Measurements from ENCODE around the gene PLXNA2. TPM values are rescaled to one million over a fixed set of nuclear protein-coding genes. Genes with fewer than 3 reads are reported as not detected.

The PLXNA2 gene
- total RNA-seq, 1 donor from 2014 or later: 38.3 TPM

DNA sequence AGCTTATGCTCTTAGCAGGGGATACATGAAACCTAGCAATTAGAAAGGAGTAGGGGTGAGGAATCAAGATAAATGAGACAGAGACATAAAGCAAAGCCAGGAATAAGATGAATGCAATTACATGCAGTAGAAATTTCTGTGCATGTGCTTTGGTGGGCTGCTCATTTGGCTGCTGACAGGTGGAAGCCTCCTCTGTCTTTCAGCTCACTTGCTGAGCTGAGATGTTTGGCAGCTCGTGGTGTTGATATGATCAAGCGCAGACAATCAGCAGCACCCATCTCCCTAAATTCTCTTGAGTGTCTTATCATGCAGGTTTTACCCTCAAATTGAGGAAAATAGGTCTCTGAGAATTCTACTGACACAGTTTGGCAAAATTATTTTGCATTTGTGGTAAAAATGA is 224.9 kb downstream of the PLXNA2 start:
- Histone ChIP-seq H3K27me3 (no peaks in the 10 kb centered on the region), H3K4me1 (no peaks in the 10 kb centered on the region), H3K9me3 (no peaks in the 10 kb centered on the region), H3K27ac (no peak overlapping the region), H3K36me3 (no peaks in the 10 kb centered on the region), H3K4me3 (no peak overlapping the region)
- TF ChIP-seq, protein P1, sequence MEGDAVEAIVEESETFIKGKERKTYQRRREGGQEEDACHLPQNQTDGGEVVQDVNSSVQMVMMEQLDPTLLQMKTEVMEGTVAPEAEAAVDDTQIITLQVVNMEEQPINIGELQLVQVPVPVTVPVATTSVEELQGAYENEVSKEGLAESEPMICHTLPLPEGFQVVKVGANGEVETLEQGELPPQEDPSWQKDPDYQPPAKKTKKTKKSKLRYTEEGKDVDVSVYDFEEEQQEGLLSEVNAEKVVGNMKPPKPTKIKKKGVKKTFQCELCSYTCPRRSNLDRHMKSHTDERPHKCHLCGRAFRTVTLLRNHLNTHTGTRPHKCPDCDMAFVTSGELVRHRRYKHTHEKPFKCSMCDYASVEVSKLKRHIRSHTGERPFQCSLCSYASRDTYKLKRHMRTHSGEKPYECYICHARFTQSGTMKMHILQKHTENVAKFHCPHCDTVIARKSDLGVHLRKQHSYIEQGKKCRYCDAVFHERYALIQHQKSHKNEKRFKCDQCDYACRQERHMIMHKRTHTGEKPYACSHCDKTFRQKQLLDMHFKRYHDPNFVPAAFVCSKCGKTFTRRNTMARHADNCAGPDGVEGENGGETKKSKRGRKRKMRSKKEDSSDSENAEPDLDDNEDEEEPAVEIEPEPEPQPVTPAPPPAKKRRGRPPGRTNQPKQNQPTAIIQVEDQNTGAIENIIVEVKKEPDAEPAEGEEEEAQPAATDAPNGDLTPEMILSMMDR (IDR thresholded peaks at IDR 0.05): no peak
- TF ChIP-seq POLR2A (IDR thresholded peaks at IDR 0.05) (no peak), POLR2AphosphoS5 (IDR thresholded peaks at IDR 0.05; ENCODE audit: insufficient read depth in 1 of 2, low read depth in 1 of 2) (no peak)
- intact Hi-C loops (cut with DNase I): no loop called here
- DNase-seq (ENCODE audit: extremely low spot score in 2 of 2): no peak

DNA sequence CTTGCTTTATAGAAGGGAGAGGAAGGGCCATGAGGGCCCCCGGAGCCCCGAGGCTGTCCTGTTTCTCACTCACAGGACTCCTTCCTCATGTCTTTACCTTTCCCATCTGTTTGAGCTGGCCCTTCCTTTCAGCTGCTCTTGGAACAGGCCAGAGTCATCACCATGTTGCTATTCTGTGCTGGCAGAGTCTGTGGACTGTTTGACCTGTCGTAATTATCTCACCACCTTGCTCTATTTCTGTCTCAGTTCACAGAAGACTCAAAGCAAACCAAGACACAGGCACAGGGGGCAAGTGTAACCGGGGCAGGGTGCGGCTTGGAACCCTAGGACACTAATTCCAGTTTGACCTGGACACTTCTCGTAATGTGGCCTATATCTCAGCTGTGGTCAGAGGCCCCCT is 228.9 kb downstream of the PLXNA2 start:
- TF ChIP-seq POLR2AphosphoS5 (IDR thresholded peaks at IDR 0.05; ENCODE audit: insufficient read depth in 1 of 2, low read depth in 1 of 2): no peak
- no peak for TF ChIP-seq POLR2A (IDR thresholded peaks at IDR 0.05)
- TF ChIP-seq, protein P1 (IDR thresholded peaks at IDR 0.05): no peak
- no peaks in the 10 kb centered on the region for H3K9me3 ChIP-seq
- no peaks in the 10 kb centered on the region for H3K36me3 ChIP-seq
- no peaks in the 10 kb centered on the region for H3K4me1 ChIP-seq
- no peaks in the 10 kb centered on the region for H3K27me3 ChIP-seq
- no peak overlapping the region for H3K4me3 ChIP-seq
- H3K27ac ChIP-seq: no peak overlapping the region
- intact Hi-C loops (cut with DNase I): no loop called here
- no peak for DNase-seq (ENCODE audit: extremely low spot score in 2 of 2)

DNA sequence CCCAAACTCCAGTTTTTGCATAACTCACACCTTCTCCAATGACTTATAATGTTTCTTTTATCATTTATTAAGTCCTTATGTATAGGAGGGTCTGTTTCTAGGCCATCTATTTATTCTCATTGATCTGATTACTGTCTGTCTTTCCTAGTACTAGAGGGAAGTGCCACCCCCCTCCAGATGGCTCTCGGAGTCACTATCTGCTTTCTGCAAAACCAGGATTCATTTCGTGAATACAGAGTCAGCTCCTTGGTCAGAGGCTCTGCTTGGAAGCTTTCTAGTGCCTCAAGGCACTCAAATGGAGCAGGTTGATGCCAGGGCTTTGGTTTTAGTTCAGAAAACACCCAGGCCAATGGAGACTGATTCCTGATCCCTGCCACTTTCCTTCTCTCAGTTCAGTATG is 231.0 kb downstream of the PLXNA2 start:
- Histone ChIP-seq H3K36me3 (no peaks in the 10 kb centered on the region), H3K4me3 (no peak overlapping the region), H3K4me1 (no peaks in the 10 kb centered on the region), H3K27me3 (no peaks in the 10 kb centered on the region), H3K9me3 (no peaks in the 10 kb centered on the region), H3K27ac (no peak overlapping the region)
- intact Hi-C loops (cut with DNase I): no loop called here
- DNase-seq (ENCODE audit: extremely low spot score in 2 of 2): no peak
- TF ChIP-seq, protein P1 (IDR thresholded peaks at IDR 0.05): no peak
- TF ChIP-seq POLR2AphosphoS5 (IDR thresholded peaks at IDR 0.05; ENCODE audit: insufficient read depth in 1 of 2, low read depth in 1 of 2) (no peak), POLR2A (IDR thresholded peaks at IDR 0.05) (no peak)

DNA sequence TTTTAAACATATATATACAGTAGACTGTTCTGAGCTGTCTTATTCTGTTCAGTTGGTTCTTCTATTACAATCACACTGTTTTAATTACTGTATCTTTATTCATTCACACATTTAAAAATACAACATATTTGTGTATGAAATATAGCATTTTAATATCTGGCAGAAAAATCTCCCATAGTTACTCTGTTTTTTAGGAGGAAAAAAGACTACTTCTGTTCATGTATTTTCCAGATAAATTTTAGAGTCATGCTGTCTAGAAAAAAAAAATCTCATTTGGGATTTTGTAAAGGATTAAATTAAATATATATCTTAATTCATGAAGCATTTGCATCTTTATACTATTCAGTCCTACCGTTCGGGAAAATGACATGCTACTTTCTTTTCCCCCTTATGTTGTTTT is 231.5 kb downstream of the PLXNA2 start:
- intact Hi-C loops (cut with DNase I): no loop called here
- DNase-seq (ENCODE audit: extremely low spot score in 2 of 2): no peak
- Histone ChIP-seq H3K36me3 (no peaks in the 10 kb centered on the region), H3K27ac (no peak overlapping the region), H3K4me3 (no peak overlapping the region), H3K27me3 (no peaks in the 10 kb centered on the region), H3K9me3 (no peaks in the 10 kb centered on the region), H3K4me1 (no peaks in the 10 kb centered on the region)
- TF ChIP-seq, protein P1 (IDR thresholded peaks at IDR 0.05): no peak
- TF ChIP-seq POLR2A (IDR thresholded peaks at IDR 0.05): no peak
- no peak for TF ChIP-seq POLR2AphosphoS5 (IDR thresholded peaks at IDR 0.05; ENCODE audit: insufficient read depth in 1 of 2, low read depth in 1 of 2)

DNA sequence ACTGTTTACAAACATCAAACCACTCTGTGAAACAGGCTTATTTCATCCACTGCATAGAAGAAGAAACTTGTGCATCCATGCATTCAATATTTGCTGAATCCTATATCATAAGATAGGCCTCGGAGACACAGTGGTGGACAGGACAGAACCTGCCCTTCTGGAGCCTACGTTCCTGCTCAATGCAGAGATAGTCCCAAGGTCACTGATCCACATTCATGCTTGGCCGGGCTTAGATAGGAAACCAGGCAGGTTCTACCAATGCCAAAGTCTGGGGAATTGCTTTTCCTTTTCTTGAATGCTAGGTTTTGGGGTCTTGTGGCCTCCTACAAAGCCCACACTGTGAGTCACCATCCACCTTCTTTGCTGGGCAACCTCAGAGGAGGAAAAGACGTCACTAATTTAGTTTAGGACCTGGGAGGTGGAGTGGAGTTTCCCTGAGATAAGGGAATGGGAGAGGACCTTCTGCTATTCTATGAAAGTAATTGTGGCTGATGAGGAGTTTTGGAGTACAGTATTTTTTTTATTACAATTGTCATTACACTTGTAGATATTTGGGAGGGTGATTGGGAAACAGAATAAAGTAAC is 233.6 kb downstream of the PLXNA2 start:
- intact Hi-C loops (cut with DNase I): no loop called here
- no peaks in the 10 kb centered on the region for H3K9me3 ChIP-seq
- DNase-seq (ENCODE audit: extremely low spot score in 2 of 2): no peak
- TF ChIP-seq POLR2AphosphoS5 (IDR thresholded peaks at IDR 0.05; ENCODE audit: insufficient read depth in 1 of 2, low read depth in 1 of 2) (no peak), POLR2A (IDR thresholded peaks at IDR 0.05) (no peak)
- TF ChIP-seq, protein P1 (IDR thresholded peaks at IDR 0.05): no peak
- no peak overlapping the region for H3K27ac ChIP-seq
- no peak overlapping the region for H3K4me3 ChIP-seq
- no peaks in the 10 kb centered on the region for H3K27me3 ChIP-seq
- H3K4me1 ChIP-seq: no peaks in the 10 kb centered on the region
- no peaks in the 10 kb centered on the region for H3K36me3 ChIP-seq

All from vagina (tissue), 2 donors.